Upper lobe of right lung (tissue), 1 donor: ENCODE measurements around the gene KRTDAP. TPM values are rescaled to one million over a fixed set of nuclear protein-coding genes. Genes with fewer than 3 reads are reported as not detected.

ENCODE experiments used
- ATAC-seq: fragments of 200-7000 bp; cut with Tn5 transposase; one replicate; pipeline ENCODE4 v1.9.1; 2020; ENCODE audit warnings: mild to moderate bottlenecking, moderate library complexity
- DNase-seq: peaks from one replicate; pipeline ENCODE4 v3.0.0-alpha.2; 2020
- H3K27ac ChIP-seq: fragments of 200-600 bp; one replicate; pipeline ENCODE4 v1.8.0; 2022
- H3K27me3 ChIP-seq: fragments of 200-600 bp; one replicate; pipeline ENCODE4 v1.8.0; 2022; ENCODE audit warnings: mild to moderate bottlenecking
- H3K36me3 ChIP-seq: fragments of 200-600 bp; one replicate; pipeline ENCODE4 v1.8.0; 2022
- H3K4me1 ChIP-seq: fragments of 200-600 bp; one replicate; pipeline ENCODE4 v1.8.0; 2022
- H3K4me3 ChIP-seq: fragments of 200-600 bp; one replicate; pipeline ENCODE4 v1.8.0; 2022; ENCODE audit warnings: mild to moderate bottlenecking
- H3K9me3 ChIP-seq: fragments of 200-600 bp; one replicate; pipeline ENCODE4 v1.8.0; 2022
- intact Hi-C: fragments of 100-400 bp; cut with DNase I; formaldehyde crosslinking; loops from one replicate; pipeline ENCODE4 v1.11.0; 2022
- total RNA-seq: library from RNA; stranded (reverse); fragmentation: NEBNext Ultra II Directional; extraction: Animal tissue kit (Norgen Biotek cat#: 25700); gene quantifications from one replicate; pipeline ENCODE4 v1.2.1, GENCODE V29; 2021
- TF ChIP-seq, protein P1 (sequence below): fragments of 200-600 bp; IDR thresholded peaks from one replicate; pipeline ENCODE4 v1.8.0; 2022; ENCODE audit warnings: antibody characterized with exemption
- donor health status: DM: no; HTN: yes; CAD: no; lungs with severe emphysema.

Gene KRTDAP
- total RNA-seq, 1 donor from 2014 or later, result not detected

DNA sequence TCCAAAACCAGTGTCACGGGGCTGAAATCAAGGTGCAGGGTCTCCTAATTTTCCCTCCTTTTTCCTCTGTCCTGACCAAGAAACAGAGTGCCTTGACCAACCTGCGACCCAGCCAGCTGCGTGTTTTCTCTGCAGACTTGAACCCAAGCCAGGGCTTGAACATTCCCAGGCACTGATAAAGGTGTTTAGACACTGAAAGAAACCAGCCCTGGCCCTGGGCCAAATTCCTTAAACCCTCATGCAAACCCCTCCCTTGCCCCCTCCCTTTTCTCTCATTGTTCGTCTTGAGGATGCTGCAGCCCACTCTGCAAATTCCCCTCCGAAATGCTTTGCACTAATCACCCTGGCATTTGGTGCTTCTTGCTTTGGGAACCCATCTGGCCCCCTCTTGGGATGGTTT is 51.7 kb downstream of the KRTDAP start:
- Histone ChIP-seq H3K9me3 (no peaks in the 10 kb centered on the region), H3K27ac (no peak overlapping the region), H3K4me3 (no peak overlapping the region), H3K4me1 (peaks cover 58% of the 10 kb centered on the region), H3K36me3 (no peaks in the 10 kb centered on the region), H3K27me3 (no peaks in the 10 kb centered on the region)
- DNase-seq (no peak), ATAC-seq (no peak)
- intact Hi-C loops, result no loop called here
- TF ChIP-seq, protein P1, sequence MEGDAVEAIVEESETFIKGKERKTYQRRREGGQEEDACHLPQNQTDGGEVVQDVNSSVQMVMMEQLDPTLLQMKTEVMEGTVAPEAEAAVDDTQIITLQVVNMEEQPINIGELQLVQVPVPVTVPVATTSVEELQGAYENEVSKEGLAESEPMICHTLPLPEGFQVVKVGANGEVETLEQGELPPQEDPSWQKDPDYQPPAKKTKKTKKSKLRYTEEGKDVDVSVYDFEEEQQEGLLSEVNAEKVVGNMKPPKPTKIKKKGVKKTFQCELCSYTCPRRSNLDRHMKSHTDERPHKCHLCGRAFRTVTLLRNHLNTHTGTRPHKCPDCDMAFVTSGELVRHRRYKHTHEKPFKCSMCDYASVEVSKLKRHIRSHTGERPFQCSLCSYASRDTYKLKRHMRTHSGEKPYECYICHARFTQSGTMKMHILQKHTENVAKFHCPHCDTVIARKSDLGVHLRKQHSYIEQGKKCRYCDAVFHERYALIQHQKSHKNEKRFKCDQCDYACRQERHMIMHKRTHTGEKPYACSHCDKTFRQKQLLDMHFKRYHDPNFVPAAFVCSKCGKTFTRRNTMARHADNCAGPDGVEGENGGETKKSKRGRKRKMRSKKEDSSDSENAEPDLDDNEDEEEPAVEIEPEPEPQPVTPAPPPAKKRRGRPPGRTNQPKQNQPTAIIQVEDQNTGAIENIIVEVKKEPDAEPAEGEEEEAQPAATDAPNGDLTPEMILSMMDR, result no peak

DNA sequence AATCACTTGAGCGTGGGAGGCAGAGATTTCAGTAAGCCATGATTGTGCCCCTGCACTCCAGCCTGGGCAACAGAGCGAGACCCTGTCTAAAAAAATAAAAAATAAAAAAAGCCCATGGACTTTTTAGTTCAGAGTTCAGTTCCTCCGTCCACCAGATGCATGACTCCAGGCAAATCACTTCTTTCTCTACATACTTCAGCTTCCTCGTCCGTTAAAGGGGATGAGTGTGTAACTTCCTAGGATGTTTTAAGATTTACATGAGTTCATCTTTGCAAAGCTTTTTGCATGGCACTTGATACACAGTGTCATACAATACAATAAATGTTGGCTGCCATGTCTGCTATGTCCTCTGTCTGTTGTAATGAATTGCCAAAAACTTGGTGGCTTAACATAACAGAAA is 52.2 kb downstream of the KRTDAP start:
- Histone ChIP-seq H3K4me3 (no peak overlapping the region), H3K9me3 (no peaks in the 10 kb centered on the region), H3K36me3 (no peaks in the 10 kb centered on the region), H3K27ac (no peak overlapping the region), H3K4me1 (peaks cover 58% of the 10 kb centered on the region), H3K27me3 (no peaks in the 10 kb centered on the region)
- DNase-seq (no peak), ATAC-seq (no peak)
- TF ChIP-seq, protein P1, result no peak
- intact Hi-C loops, result no loop called here

DNA sequence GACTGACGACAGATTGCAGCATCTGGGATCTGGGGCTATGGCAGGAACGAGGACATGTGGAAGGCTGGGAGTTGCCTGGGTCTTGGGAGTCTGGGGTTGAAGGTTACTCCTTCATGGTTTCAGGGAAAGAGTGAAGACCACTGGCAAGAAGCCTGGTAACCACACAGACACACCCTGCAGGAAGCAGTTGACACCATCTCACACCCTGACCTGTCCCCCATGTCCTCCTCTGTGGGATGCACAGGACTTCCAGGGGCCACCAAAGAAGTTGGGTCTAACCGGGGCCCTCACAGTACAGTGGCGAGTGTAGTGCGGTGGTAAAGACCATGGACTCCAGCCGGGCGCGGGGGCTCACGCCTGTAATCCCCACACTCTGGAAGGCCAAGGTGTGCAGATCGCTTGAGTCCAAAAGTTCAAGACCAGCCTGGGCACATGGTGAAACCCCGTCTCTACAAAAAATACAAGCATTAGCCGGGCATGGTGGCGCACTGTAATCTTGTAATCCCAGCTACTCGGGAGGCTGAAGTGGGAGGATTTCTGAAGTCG is 52.8 kb downstream of the KRTDAP start:
- Histone ChIP-seq H3K4me1 (peaks cover 57% of the 10 kb centered on the region), H3K36me3 (no peaks in the 10 kb centered on the region), H3K27ac (no peak overlapping the region), H3K4me3 (no peak overlapping the region), H3K27me3 (no peaks in the 10 kb centered on the region), H3K9me3 (no peaks in the 10 kb centered on the region)
- intact Hi-C loops, result no loop called here
- TF ChIP-seq, protein P1, result no peak
- DNase-seq, result no peak
- ATAC-seq, result no peak

Other genes starting within 250 kb of the KRTDAP start
- 79.1 TPM for gene LSR, start 241.5 kb downstream of the KRTDAP start, total RNA-seq
- gene USF2, start 221.5 kb downstream of the KRTDAP start, total RNA-seq, result 152 TPM
- 1.5 TPM for gene HAMP, start 207.9 kb downstream of the KRTDAP start, total RNA-seq
- gene MAG, start 198.3 kb downstream of the KRTDAP start, total RNA-seq, result not detected
- 15.8 TPM for gene CD22, start 161.3 kb downstream of the KRTDAP start, total RNA-seq
- not detected for gene FFAR1, start 142.6 kb downstream of the KRTDAP start, total RNA-seq
- gene FFAR3, start 132.0 kb downstream of the KRTDAP start, total RNA-seq, result not detected
- gene GPR42, start 119.4 kb downstream of the KRTDAP start, total RNA-seq, result not detected
- gene FFAR2, start 42.2 kb downstream of the KRTDAP start, total RNA-seq, result 2.6 TPM
- 79.8 TPM for gene DMKN, start 23.2 kb upstream of the KRTDAP start, total RNA-seq
- gene SBSN, start 37.8 kb upstream of the KRTDAP start, total RNA-seq, result not detected
- gene GAPDHS, start 43.0 kb upstream of the KRTDAP start, total RNA-seq, result not detected
- gene TMEM147, start 55.2 kb upstream of the KRTDAP start, total RNA-seq, result 77.7 TPM
- gene ATP4A, start 73.2 kb upstream of the KRTDAP start, total RNA-seq, result not detected
- not detected for gene PMIS2, start 95.7 kb upstream of the KRTDAP start, total RNA-seq
- 8.9 TPM for gene HAUS5, start 122.3 kb upstream of the KRTDAP start, total RNA-seq
- gene RBM42, start 138.6 kb upstream of the KRTDAP start, total RNA-seq, result 64.5 TPM
- gene ETV2, start 151.3 kb upstream of the KRTDAP start, total RNA-seq, result 0.72 TPM
- 226 TPM for gene COX6B1, start 157.9 kb upstream of the KRTDAP start, total RNA-seq
- gene UPK1A, start 176.1 kb upstream of the KRTDAP start, total RNA-seq, result not detected
- 0.23 TPM for gene ZBTB32, start 214.1 kb upstream of the KRTDAP start, total RNA-seq
- gene KMT2B, start 227.5 kb upstream of the KRTDAP start, total RNA-seq, result 36.6 TPM